ENCODE data around the gene PPP1R27.

DNA sequence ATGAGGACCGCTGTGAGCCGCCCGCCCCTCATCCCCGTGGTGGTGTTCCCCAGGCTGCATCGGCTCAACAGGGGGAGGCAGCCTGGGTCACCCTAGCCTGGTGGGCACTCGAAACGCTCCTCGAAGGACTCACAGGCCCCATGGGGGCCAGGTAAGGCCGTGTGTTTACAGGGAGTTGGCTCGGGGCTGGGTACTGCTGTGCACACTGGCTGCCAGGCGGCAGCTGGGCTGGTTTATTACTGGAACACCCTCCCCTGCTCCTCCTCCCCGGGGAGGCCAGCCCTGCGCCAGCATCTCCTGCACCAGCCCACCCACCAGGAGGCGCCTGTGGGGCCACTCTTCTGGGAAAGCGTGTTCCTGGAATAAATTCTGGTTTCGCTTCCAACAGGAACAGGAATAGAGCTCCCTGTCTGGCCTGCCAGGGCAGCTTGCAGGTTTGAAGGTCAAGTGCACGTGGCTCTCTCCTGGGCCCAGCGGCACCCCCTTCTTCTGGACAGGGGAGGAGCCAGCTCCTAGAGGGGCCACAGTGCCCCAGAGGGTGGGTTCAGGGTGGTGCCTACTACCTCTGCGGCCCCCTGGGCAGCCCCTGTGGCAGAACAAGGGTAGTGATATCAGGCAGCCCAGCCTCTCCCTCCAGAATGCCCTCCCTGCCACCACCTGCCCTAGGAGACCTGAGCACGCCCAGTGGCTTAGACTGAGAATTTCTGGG, 13.1 kb downstream of the PPP1R27 start:
- TF ChIP-seq, protein P1, sequence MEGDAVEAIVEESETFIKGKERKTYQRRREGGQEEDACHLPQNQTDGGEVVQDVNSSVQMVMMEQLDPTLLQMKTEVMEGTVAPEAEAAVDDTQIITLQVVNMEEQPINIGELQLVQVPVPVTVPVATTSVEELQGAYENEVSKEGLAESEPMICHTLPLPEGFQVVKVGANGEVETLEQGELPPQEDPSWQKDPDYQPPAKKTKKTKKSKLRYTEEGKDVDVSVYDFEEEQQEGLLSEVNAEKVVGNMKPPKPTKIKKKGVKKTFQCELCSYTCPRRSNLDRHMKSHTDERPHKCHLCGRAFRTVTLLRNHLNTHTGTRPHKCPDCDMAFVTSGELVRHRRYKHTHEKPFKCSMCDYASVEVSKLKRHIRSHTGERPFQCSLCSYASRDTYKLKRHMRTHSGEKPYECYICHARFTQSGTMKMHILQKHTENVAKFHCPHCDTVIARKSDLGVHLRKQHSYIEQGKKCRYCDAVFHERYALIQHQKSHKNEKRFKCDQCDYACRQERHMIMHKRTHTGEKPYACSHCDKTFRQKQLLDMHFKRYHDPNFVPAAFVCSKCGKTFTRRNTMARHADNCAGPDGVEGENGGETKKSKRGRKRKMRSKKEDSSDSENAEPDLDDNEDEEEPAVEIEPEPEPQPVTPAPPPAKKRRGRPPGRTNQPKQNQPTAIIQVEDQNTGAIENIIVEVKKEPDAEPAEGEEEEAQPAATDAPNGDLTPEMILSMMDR (IDR thresholded peaks at IDR 0.05) = no peak
- no peak for TF ChIP-seq POLR2A (IDR thresholded peaks at IDR 0.05)
- TF ChIP-seq EP300 (IDR thresholded peaks at IDR 0.05) = no peak

Measured in ovary (tissue), 3 donors.